GM10266 (cell line): ENCODE data around the gene DPH2.

Experiments
- DNase-seq: peaks from one replicate; pipeline ENCODE4 v3.0.0; 2012; ENCODE audit errors: extremely low spot score
- TF ChIP-seq, protein P1 (sequence below): IDR thresholded peaks from 2 replicates; pipeline ENCODE4 v1.5.1; 2012; ENCODE audit warnings: mild to moderate bottlenecking, low read depth; ENCODE audit not compliant: control insufficient read depth, insufficient read depth; ENCODE audit errors: missing control alignments

DPH2 gene

DNA sequence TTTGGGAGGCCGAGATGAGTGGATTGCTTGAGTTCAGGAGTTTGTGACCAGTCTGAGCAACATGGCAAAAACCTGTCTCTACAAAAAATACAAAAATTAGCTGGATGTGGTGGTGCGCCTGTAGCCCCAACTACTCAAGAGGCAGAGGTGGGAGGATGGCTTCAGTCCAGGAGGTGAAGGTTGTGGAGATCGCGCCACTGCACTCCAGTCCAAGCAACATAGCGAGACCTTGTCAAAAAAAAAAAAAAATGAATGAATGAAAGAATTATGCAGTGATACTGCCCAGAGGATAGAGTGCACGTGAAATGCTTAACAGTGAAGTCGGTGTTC, 429 bp upstream of the DPH2 start:
- TF ChIP-seq, protein P1, sequence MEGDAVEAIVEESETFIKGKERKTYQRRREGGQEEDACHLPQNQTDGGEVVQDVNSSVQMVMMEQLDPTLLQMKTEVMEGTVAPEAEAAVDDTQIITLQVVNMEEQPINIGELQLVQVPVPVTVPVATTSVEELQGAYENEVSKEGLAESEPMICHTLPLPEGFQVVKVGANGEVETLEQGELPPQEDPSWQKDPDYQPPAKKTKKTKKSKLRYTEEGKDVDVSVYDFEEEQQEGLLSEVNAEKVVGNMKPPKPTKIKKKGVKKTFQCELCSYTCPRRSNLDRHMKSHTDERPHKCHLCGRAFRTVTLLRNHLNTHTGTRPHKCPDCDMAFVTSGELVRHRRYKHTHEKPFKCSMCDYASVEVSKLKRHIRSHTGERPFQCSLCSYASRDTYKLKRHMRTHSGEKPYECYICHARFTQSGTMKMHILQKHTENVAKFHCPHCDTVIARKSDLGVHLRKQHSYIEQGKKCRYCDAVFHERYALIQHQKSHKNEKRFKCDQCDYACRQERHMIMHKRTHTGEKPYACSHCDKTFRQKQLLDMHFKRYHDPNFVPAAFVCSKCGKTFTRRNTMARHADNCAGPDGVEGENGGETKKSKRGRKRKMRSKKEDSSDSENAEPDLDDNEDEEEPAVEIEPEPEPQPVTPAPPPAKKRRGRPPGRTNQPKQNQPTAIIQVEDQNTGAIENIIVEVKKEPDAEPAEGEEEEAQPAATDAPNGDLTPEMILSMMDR, result no peak
- no peak for DNase-seq

DNA sequence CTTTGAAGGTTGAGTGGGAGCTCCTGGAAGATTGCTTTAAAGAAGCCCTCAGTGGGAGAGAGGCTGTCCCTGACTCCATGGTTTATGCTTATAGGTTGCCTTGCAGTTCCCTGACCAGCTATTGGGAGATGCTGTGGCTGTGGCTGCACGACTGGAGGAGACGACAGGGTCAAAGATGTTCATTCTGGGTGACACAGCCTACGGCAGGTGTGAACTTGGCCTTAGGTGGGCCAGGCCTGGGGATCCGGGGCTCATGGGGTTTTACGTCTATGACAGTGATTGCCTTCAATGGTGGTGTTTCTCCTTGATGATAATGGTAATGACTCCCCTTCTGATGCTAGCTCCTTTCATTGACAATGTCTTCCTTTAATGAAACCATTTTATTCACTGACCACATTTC, 692 bp downstream of the DPH2 start:
- no peak for DNase-seq
- TF ChIP-seq, protein P1, result no peak

DNA sequence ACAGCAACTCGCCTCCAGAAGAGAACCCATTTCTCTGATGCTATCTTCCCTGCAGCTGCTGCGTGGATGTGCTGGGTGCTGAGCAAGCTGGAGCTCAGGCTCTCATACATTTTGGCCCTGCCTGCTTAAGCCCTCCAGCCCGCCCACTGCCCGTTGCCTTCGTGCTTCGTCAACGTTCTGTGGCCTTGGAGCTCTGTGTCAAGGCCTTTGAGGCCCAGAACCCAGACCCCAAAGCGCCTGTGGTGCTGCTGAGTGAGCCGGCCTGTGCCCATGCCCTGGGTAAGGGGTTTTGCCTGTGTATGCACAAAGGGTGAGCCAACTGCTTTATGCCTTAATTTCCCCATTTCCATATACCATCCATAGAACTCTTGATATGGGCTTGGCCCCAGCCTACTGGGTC, 1.1 kb downstream of the DPH2 start:
- DNase-seq, result no peak

DNA sequence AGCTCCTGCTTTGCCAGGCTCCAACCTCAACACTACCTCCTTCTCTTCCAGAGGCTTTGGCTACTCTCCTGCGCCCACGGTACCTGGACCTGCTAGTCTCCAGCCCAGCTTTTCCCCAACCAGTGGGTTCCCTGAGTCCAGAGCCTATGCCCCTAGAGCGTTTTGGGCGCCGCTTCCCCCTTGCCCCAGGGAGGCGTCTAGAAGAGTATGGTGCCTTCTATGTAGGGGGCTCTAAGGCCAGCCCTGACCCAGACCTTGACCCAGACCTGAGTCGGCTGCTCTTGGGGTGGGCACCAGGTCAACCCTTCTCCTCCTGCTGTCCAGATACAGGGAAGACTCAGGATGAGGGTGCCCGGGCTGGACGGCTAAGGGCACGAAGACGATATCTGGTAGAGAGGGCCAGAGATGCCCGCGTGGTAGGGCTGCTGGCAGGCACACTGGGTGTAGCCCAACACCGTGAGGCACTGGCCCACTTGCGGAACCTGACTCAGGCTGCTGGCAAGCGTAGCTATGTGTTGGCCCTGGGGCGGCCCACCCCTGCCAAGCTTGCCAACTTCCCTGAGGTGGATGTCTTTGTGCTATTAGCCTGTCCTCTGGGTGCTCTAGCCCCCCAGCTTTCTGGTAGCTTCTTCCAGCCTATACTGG, 1.6 kb downstream of the DPH2 start:
- DNase-seq, result no peak
- TF ChIP-seq, protein P1, result no peak

More for the DNA sequence above, 1.1 kb downstream of the DPH2 start:
- TF ChIP-seq, protein P1, result no peak

DNA sequence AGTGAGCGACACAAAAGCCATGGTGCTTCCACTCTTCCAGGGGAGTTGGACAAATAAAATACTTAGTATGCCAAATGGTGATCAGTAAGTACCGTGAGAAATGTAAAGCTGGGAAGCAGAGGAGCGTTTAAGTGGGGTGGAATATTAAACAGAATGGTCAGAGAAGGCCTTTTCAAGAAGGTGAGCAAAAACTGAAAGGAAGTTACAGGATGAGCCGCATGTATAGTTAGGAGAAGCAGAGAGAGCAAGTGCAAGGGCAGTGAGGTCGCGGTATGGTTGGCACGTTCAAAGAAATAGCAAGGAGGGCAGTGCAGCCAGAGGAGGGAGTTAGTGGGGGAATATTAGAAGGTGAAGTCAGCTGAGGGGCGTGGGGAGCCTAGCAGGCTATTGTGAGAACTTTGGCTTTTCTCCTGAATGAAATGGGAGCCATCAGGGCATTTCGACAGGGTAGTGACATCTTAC, 4.2 kb downstream of the DPH2 start:
- TF ChIP-seq, protein P1, result no peak
- no peak for DNase-seq

DNA sequence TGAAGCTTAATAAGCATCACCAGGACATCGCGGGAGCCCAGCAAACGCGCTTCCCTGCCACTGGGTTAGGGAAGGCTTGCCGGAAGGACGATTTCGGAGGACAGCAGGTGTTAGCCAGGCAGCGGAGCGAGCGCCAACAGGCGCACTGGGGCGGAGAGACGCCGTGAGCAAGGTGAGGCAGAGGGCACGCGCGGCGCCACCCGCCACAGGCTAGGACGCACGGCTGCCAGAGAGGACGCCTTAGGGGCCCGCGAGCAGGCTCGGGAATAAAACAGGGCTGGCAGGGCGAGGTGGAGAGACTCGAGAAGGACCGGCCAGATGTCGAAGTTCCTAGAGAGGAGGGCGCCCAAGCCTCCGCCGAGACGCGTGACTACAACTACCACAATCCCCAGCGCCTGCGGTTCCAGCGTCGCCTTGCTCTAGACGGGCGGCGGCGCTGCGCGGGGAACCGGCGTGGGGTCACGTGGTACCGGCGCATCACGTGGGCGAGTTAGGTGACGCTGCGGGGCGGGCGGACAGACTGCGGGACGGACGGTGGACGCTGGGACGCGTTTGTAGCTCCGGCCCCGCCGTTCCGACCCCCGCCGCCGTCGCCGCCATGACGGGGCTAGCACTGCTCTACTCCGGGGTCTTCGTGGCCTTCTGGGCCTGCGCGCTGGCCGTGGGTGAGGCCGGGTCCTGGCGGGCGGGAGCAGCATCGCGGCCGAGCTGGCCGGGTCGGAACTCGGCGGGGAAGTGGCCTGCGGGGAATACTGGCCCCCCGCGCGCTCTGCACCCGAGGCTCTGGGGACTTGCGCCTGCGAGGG, 4.8 kb downstream of the DPH2 start, which contains the start of gene ATP6V0B:
ATP6V0B (plus strand) TSS at position 518 of the 806 bp plus-strand sequence; CDS start at position 599, 81 bp downstream.
- TF ChIP-seq, protein P1, result peak; percentile 0
- peak; percentile 96 for DNase-seq
